ENCODE results near the gene PREX1.

PREX1 gene

GRCh38 chr20:48624315-48625020 lies 203.3 kb downstream of the PREX1 start:
- Histone ChIP-seq H3K9me3 (ENCODE audit: control insufficient read depth, insufficient read depth, low read length) (no peaks in the 10 kb centered on the region), H3K27me3 (ENCODE audit: control insufficient read depth, insufficient read depth, low read length) (no peaks in the 10 kb centered on the region), H3K4me1 (ENCODE audit: control insufficient read depth, insufficient read depth, low read length) (no peaks in the 10 kb centered on the region), H3K9ac (ENCODE audit: low read depth, low read length) (no peak overlapping the region), H3K4me3 (ENCODE audit: low read depth, low read length) (no peak overlapping the region), H3K36me3 (ENCODE audit: control insufficient read depth, insufficient read depth, low read length) (peaks cover 2% of the 10 kb centered on the region)

DNA sequence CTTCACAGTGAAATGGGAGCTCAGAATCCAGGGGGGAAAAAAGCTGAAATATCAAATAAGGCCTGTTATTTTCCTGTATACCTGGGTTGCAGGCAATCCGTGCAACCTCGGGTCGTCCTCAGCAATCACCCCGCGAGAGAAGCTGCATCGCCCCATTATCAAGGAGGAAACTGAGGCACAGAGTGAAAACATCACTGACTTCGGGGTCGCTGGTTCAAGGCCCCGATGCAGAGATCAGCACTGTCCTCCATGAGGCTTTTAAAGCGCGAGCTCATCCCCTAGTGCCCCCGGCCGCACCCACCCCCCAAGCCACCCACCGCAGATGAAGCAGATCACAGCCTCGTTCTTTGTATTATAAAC lies 203.9 kb downstream of the PREX1 start:
- H3K9me3 ChIP-seq (ENCODE audit: control insufficient read depth, insufficient read depth, low read length) = no peaks in the 10 kb centered on the region
- H3K27me3 ChIP-seq (ENCODE audit: control insufficient read depth, insufficient read depth, low read length) = no peaks in the 10 kb centered on the region
- H3K4me1 ChIP-seq (ENCODE audit: control insufficient read depth, insufficient read depth, low read length) = no peaks in the 10 kb centered on the region
- H3K36me3 ChIP-seq (ENCODE audit: control insufficient read depth, insufficient read depth, low read length) = peaks cover 2% of the 10 kb centered on the region
- no peak overlapping the region for H3K9ac ChIP-seq (ENCODE audit: low read depth, low read length)
- no peak overlapping the region for H3K4me3 ChIP-seq (ENCODE audit: low read depth, low read length)

GRCh38 chr20:48623176-48623905 lies 204.5 kb downstream of the PREX1 start:
- Histone ChIP-seq H3K36me3 (ENCODE audit: control insufficient read depth, insufficient read depth, low read length) (peaks cover 2% of the 10 kb centered on the region), H3K9me3 (ENCODE audit: control insufficient read depth, insufficient read depth, low read length) (no peaks in the 10 kb centered on the region), H3K4me1 (ENCODE audit: control insufficient read depth, insufficient read depth, low read length) (no peaks in the 10 kb centered on the region), H3K27me3 (ENCODE audit: control insufficient read depth, insufficient read depth, low read length) (no peaks in the 10 kb centered on the region), H3K4me3 (ENCODE audit: low read depth, low read length) (no peak overlapping the region), H3K9ac (ENCODE audit: low read depth, low read length) (no peak overlapping the region)

DNA sequence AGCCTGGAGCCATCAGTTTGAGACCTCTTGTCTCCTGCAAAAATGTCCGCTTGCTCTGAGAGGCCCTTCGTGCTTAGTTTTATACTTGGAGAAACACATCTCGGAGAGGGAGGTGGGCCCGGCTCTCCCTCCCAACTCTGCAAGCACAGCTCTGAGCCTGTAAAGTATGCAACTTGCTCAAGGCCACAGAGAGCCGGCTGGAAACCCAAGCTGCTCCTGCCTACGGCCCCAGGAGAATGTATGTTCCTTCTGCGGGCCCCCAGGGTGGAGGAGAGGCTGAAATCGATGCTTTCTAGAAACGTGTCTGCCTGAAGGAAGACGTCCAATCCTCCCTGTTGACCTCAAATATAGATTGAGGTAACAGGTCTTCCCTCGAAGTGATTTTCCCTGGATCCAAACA lies 205.4 kb downstream of the PREX1 start:
- Histone ChIP-seq H3K4me3 (ENCODE audit: low read depth, low read length) (no peak overlapping the region), H3K9me3 (ENCODE audit: control insufficient read depth, insufficient read depth, low read length) (no peaks in the 10 kb centered on the region), H3K9ac (ENCODE audit: low read depth, low read length) (no peak overlapping the region), H3K27me3 (ENCODE audit: control insufficient read depth, insufficient read depth, low read length) (no peaks in the 10 kb centered on the region), H3K36me3 (ENCODE audit: control insufficient read depth, insufficient read depth, low read length) (peaks cover 2% of the 10 kb centered on the region), H3K4me1 (ENCODE audit: control insufficient read depth, insufficient read depth, low read length) (no peaks in the 10 kb centered on the region)

- Histone ChIP-seq H3K27me3 (ENCODE audit: control insufficient read depth, insufficient read depth, low read length) (no peaks in the 10 kb centered on the region), H3K4me3 (ENCODE audit: low read depth, low read length) (no peak overlapping the region), H3K36me3 (ENCODE audit: control insufficient read depth, insufficient read depth, low read length) (peaks cover 2% of the 10 kb centered on the region), H3K9me3 (ENCODE audit: control insufficient read depth, insufficient read depth, low read length) (no peaks in the 10 kb centered on the region), H3K9ac (ENCODE audit: low read depth, low read length) (no peak overlapping the region), H3K4me1 (ENCODE audit: control insufficient read depth, insufficient read depth, low read length) (no peaks in the 10 kb centered on the region)
Observed at GRCh38 chr20:48621376-48622078, 206.3 kb downstream of the PREX1 start.

DNA sequence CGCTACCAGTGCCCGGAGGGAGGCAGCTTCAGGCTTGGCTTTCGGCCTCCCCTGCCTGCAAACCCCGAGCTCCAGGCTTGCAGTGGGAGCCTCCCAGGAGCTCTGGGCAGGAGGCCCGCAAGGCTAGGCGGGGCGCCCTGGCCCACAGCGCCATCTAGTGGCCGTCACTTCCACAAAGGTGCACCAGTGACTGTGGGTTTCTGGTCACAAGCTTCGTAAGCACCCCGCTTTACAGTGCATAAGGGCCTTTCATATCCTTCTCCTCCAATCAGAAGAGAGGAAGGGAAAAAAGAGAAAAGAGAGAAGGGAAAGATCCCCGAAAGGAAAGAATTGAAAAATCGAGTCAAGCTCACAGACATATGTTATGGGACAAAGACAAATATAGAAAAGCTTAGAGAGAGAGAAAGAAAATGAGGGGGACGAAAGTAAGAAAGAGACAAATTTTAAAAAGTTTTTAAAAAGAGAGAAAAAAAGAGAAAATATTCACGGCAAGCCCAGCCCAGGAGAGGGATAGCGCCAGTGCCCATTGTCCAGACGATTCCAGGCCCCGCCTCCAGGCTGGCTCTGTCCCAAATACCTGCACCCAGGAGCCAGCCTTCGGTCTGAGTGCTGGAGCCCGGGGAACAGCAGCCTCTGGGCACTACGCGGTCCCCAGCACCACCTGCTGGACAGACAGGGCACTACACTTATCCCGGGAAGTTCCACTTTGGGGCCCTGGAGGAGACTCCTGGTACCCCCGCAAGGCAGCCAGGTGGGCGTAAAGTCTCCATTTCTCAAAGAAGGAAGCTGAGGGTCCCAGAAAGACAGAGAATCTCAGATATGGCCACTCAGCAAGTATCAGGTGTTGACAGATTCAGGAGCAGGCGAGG lies 207.1 kb downstream of the PREX1 start:
- no peaks in the 10 kb centered on the region for H3K9me3 ChIP-seq (ENCODE audit: control insufficient read depth, insufficient read depth, low read length)
- H3K36me3 ChIP-seq (ENCODE audit: control insufficient read depth, insufficient read depth, low read length) = no peaks in the 10 kb centered on the region
- no peaks in the 10 kb centered on the region for H3K27me3 ChIP-seq (ENCODE audit: control insufficient read depth, insufficient read depth, low read length)
- peak overlapping the region; percentile 26 for H3K4me3 ChIP-seq (ENCODE audit: low read depth, low read length)
- H3K4me1 ChIP-seq (ENCODE audit: control insufficient read depth, insufficient read depth, low read length) = no peaks in the 10 kb centered on the region
- H3K9ac ChIP-seq (ENCODE audit: low read depth, low read length) = no peak overlapping the region

GRCh38 chr20:48620154-48620506 lies 207.7 kb downstream of the PREX1 start:
- Histone ChIP-seq H3K9ac (ENCODE audit: low read depth, low read length) (no peak overlapping the region), H3K9me3 (ENCODE audit: control insufficient read depth, insufficient read depth, low read length) (no peaks in the 10 kb centered on the region), H3K36me3 (ENCODE audit: control insufficient read depth, insufficient read depth, low read length) (no peaks in the 10 kb centered on the region), H3K4me1 (ENCODE audit: control insufficient read depth, insufficient read depth, low read length) (no peaks in the 10 kb centered on the region), H3K4me3 (ENCODE audit: low read depth, low read length) (no peak overlapping the region), H3K27me3 (ENCODE audit: control insufficient read depth, insufficient read depth, low read length) (no peaks in the 10 kb centered on the region)

DNA sequence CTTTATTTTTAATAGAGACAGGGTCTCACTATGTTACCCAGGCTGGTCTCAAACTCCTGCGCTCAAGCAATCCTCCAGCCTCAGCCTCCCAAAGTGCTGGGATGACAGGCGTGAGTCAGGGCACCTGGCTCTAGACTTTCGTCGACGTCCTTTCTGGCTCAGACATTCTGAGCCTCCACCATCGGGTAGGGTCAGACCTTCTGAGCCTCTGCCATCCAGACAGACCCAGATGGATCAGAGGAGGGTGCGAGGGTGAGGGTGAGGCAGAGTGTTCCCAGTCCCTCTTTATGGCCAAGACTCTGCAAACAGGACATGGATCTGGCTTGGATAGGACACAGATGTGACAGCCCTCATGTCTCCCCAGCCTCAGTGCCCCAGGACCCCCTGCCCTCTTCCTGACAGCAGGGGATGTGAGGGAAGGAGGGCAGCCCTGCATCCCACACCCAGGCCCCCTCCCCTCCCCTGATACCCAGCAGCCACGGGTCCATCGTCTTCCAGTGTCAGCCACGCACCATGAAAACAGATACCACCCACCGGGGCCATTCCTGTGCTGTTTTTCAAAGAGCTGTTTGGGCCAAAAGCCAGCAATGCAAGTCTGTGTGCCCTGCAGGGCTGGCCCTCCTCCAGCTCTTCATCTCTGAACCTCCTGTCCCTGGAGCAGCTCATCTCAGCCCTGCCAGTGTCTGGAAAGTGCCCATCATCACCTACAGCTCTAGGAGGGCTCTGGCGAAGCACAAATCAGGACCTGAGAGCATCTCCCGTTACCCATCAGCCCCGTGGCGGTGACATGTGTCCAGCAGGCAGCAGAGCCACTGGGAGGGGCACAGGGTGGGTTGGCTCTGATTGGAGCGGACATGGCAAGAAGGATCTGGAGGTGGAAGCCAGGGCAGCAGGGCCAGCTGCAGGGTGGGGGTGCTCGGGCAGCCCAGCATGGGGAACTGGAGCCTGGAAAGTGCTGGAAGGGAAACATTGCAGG lies 208.4 kb downstream of the PREX1 start:
- Histone ChIP-seq H3K9ac (ENCODE audit: low read depth, low read length) (no peak overlapping the region), H3K9me3 (ENCODE audit: control insufficient read depth, insufficient read depth, low read length) (no peaks in the 10 kb centered on the region), H3K36me3 (ENCODE audit: control insufficient read depth, insufficient read depth, low read length) (no peaks in the 10 kb centered on the region), H3K4me3 (ENCODE audit: low read depth, low read length) (no peak overlapping the region), H3K4me1 (ENCODE audit: control insufficient read depth, insufficient read depth, low read length) (no peaks in the 10 kb centered on the region), H3K27me3 (ENCODE audit: control insufficient read depth, insufficient read depth, low read length) (no peaks in the 10 kb centered on the region)

- no peak overlapping the region for H3K4me3 ChIP-seq (ENCODE audit: low read depth, low read length)
- H3K27me3 ChIP-seq (ENCODE audit: control insufficient read depth, insufficient read depth, low read length) = no peaks in the 10 kb centered on the region
- H3K9ac ChIP-seq (ENCODE audit: low read depth, low read length) = no peak overlapping the region
- no peaks in the 10 kb centered on the region for H3K9me3 ChIP-seq (ENCODE audit: control insufficient read depth, insufficient read depth, low read length)
- no peaks in the 10 kb centered on the region for H3K4me1 ChIP-seq (ENCODE audit: control insufficient read depth, insufficient read depth, low read length)
- no peaks in the 10 kb centered on the region for H3K36me3 ChIP-seq (ENCODE audit: control insufficient read depth, insufficient read depth, low read length)
Observed at GRCh38 chr20:48618631-48619030, 209.2 kb downstream of the PREX1 start.

DNA sequence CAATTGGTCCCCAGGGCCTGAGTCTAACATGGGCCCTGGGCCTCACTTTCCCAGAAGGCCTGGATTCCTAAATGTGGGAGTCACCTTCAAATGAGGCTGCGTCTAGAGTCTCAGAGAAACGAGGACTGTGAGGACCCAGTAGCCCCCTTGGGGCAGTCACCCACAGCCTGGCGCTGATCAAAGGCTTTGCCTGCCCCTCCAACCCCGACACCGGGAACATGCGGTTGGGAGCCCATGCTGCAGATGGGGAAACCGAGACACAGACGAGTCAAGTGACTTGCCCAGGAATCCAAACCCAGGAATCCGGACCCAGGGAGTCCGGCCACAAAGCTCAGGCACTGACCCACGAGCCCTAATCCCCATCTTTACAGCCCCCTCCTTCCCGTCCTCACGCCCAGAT lies 209.7 kb downstream of the PREX1 start:
- no peaks in the 10 kb centered on the region for H3K9me3 ChIP-seq (ENCODE audit: control insufficient read depth, insufficient read depth, low read length)
- no peaks in the 10 kb centered on the region for H3K4me1 ChIP-seq (ENCODE audit: control insufficient read depth, insufficient read depth, low read length)
- no peaks in the 10 kb centered on the region for H3K36me3 ChIP-seq (ENCODE audit: control insufficient read depth, insufficient read depth, low read length)
- no peak overlapping the region for H3K9ac ChIP-seq (ENCODE audit: low read depth, low read length)
- H3K27me3 ChIP-seq (ENCODE audit: control insufficient read depth, insufficient read depth, low read length) = no peaks in the 10 kb centered on the region
- H3K4me3 ChIP-seq (ENCODE audit: low read depth, low read length) = no peak overlapping the region
